ENCODE measurements around the gene PDE6B.
"Not testable (repeated sequence)": the region's sequence is repeated elsewhere in the genome, so short reads cannot be mapped to it uniquely, and the experiment has no call there.

Gene PDE6B

GRCh38 chr4:622996-623913, 2.1 kb upstream of the PDE6B start:
- no peak for DNase-seq

- DNase-seq, result no peak
These were observed 1.3 kb upstream of the PDE6B start for GRCh38 chr4:623914-624566.

- DNase-seq, result no peak
These were observed 323 bp downstream of the PDE6B start for GRCh38 chr4:625631-626161.

- no peak for DNase-seq
These were observed 1.1 kb downstream of the PDE6B start for GRCh38 chr4:626201-627091.

DNA sequence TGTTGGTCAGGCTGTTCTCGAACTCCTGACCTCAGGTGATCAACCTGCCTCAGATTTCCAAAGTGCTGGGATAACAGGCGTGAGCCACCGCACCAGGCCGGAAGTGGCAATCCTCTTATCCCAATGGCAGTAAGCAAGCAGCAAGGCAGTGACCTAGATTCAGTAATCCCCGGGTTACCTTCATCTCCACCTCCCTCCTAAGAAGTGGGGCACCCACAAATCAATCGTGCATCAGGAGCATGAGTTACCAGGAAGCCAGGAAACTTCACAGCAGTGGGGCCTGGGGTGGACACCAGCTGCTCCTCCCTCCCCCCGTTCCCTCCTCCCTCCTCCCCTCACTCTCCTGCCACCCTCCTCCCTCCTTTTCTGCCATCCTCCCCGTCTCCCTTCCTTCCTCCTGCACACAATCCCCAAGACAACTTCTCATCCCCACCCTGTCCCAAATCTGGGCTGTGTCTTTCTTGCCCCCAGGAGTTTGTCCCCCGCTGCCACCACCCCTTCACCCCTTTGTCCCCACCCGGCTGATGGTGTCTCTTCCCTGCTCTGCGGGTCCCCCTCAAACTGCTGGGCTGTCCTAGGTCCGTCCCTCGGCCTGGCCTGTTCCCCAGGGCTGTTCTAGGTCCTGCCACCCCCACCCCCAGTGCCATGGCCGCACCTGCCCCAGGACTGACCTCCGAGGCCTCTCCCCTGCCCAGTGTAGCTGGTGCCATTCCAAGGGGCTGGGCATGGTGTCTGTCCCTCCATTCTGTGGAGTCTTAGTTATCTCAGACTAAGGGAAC, 2.2 kb downstream of the PDE6B start:
- DNase-seq, result no peak

DNA sequence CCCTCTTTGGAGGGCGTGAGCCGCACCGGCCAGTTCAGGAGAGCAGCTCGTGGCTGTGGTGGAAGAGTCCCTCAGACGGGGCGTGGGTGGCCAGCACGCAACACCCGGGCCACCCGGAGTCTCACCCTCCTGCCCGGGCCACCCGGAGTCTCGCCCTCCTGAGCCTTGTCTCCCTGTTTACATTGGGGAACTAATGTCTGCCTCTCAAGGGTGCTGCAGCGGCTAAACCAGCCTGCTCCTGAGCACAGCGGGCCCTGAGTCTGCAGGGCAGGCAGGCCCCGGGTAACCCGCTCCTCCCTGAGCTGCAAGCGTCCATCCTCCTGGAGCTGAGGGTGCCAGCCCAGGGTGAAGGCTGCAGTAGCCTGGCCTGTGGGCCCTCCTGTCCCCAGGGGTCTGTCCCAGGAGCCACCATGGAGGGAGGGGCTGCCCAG, 3.0 kb downstream of the PDE6B start:
- DNase-seq, result no peak

DNA sequence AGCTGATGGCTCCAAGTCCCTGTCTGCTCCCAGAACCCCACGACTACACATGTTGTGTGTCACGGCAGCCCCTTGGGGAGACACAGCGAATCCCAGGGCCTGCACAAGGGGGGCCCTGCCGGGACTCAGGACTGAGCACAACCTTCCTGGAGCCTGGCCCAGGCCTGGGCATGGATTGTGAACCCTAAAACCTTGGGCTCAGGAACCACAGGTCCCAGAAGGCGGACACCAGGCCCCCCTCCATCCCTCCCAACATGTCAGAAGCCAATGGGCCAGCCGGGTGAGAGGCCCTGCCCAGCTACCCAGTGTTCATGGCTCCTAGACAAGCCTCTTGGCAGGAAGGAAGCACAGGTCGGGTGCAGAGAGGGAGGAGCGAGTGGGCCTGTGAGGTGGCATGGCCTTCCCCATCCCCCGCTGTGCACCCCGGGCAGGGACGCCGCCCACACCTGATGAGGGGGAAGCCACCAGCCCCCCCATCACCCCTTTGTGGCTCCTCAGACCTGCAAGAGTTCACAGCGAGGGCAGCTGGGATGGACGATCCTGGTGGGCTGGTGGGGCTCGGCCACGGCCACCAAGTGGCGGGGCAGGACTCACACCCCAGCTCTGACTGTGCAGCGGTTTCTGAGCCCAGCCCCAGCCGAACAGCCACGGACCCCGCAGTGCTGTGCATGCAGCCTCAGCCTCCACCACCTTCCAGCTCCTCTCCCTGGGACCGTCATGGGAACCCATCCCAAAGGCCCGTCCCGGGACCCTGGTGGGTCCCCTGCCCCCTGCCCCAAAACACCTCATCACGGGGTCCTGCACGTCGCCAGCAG, 3.7 kb downstream of the PDE6B start:
- no peak for DNase-seq

- no peak for DNase-seq
These were observed 4.2 kb downstream of the PDE6B start for GRCh38 chr4:629636-629914.

DNA sequence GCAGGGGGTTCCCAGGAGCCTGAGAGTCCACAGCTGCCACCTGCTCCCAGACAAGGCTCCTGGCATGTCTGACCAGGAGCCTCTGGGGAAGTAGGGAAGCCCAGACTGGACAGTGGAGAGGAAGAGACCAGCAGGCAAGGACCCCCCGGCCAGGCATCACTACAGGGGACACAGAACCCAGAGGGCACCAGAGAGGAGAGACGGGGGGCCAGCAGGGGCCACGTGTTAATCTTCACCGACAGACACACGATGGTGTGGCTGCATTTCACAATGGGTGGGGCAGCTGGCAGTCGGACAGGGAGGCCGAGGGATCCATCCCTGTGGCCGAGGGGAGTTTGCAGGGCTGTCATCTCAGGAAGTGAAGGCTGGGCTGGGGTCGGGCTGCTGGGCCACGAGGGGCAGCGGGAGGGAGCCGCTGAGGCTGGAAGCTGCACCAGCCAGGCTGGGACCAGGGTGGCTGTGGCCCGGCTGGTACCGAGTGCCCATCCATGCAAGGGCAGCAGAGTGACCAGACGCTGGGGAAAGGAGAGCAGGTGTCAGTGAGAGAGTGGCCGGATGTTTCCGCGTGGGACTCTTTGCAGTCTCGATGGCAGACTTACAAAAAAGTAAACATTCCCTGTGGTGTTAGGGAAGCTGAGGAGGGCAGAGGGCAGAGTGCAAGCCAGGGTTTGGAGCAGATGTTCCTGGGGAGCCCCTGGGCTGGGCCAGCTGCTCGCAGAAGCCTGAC, 4.7 kb downstream of the PDE6B start:
- no peak for DNase-seq

- no peak for DNase-seq
These were observed 5.3 kb downstream of the PDE6B start for GRCh38 chr4:630656-631055.

DNA sequence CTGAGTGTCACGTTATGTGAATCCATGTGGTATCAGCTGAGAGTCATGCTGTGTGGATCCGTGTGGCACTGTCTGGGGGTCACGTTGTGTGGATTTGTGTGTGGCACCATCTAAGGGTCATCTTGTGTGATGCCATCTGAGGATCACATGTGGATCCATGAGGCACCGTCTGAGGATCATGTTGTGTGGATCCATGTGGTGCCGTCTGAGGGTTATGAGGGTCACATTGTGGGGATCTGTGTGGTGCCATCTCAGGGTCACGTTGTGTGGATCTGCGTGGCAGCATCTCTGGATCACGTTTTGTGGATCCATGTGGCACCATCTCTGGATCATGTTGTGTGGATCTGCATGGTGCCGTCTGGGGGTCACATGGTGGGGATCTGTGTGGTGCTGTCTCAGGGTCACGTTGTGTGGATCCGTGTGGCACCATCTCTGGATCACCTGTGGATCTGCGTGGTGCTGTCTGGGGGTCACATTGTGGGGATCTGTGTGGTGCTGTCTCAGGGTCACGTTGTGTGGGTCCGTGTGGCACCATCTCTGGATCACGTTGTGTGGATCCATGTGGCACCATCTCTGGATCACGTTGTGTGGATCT, 6.9 kb downstream of the PDE6B start:
- DNase-seq, result no peak

DNA sequence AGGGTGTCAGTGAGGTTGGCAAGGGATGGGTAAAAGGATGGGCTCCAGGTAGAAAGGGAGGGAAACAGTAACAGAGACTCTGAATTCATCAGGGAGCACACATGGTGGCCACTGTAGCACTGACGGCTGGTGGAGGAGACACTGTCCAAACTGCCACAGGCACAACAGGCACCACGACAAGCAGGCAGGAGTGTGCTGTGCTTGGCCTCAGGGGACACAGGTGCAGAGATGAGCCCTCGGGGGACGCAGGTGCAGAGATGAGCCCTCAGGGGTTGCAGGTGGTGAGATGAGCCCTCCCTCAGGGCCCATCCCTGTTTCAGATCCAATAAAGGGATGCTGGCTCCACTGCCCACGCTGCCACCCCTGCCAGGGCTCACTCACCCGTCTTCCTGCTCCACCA, 7.6 kb downstream of the PDE6B start:
- DNase-seq, result no peak

GRCh38 chr4:633406-633805, 8.0 kb downstream of the PDE6B start:
- DNase-seq, result no peak

- DNase-seq, result no peak
These were observed 8.7 kb downstream of the PDE6B start for GRCh38 chr4:633976-634598.

DNA sequence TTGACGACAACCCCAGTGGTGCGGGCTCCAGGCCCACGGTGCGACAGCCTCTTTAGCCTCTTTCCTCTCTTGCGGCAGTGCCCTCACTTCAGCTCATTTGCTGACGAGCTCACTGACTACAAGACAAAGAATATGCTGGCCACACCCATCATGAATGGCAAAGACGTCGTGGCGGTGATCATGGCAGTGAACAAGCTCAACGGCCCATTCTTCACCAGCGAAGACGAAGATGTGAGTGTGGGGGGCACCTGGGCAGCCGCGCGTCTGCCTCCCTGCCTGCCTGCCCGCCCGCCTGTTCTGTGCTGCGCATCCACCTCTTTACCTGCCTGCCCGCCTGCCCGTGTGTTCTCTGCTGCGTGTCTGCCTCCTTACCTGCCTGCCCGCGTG, 9.2 kb downstream of the PDE6B start:
- DNase-seq, result no peak

- not testable (repeated sequence) for DNase-seq
These were observed 9.9 kb downstream of the PDE6B start for GRCh38 chr4:635066-635835.

- no peak for DNase-seq
These were observed 10.7 kb downstream of the PDE6B start for GRCh38 chr4:635851-636627.

GRCh38 chr4:636628-637159, 11.3 kb downstream of the PDE6B start:
- DNase-seq, result no peak

Measured in NCI-H524 treated with DMSO at 0.1 percent for 48 hours (cell line).